Gastroesophageal sphincter (tissue), 4 donors: ENCODE measurements around the gene ERRFI1. TPM values are rescaled to one million over a fixed set of nuclear protein-coding genes. Genes with fewer than 3 reads are reported as not detected.
A peak's percentile ranks its signal among the peaks of the same experiment; 100 is the strongest.

Experiments
- ATAC-seq: fragments of 150-250 bp; one replicate; pipeline ENCODE4 v1.9.1; 2016; ENCODE audit warnings: mild to moderate bottlenecking, moderate library complexity
- H3K27ac ChIP-seq, 4 donors: fragments of 200-600 bp; sonication (generic) in 3 of 4; 1 replicate in 3 of 4; 2 replicates in 1 of 4; pipeline ENCODE4 v1.5.1; 2016 to 2019
- H3K27me3 ChIP-seq: fragments of 200-600 bp; sonication (generic); one replicate; pipeline ENCODE4 v1.5.1; 2019
- H3K36me3 ChIP-seq, 2 donors: fragments of 200-600 bp; sonication (generic); one replicate each; pipeline ENCODE4 v1.5.1; 2019; ENCODE audit warnings: control low read depth in 1 of 2
- H3K4me1 ChIP-seq, 3 donors: fragments of 200-600 bp; sonication (generic); 1 replicate in 2 of 3; 2 replicates in 1 of 3; pipeline ENCODE4 v1.5.1; 2016 to 2019; ENCODE audit warnings: control low read depth in 2 of 3
- H3K4me3 ChIP-seq, 2 donors: fragments of 200-600 bp; sonication (generic); one replicate each; pipeline ENCODE4 v1.5.1; 2019; ENCODE audit warnings: mild to moderate bottlenecking in 1 of 2, moderate library complexity in 1 of 2
- H3K9me3 ChIP-seq, 3 donors: fragments of 200-600 bp; sonication (generic); one replicate each; pipeline ENCODE4 v1.5.1; 2017 to 2019; ENCODE audit warnings: control low read depth in 2 of 3
- CTCF ChIP-seq, 4 experiments: fragments of 200-600 bp in 2 of 4; fragments of 450-650 bp in 2 of 4; sonication (generic) in 1 of 4; IDR thresholded peaks; one replicate each; pipeline ENCODE4 v1.5.1; 2017 to 2019; ENCODE audit warnings: antibody characterized with exemption in 4 of 4, mild to moderate bottlenecking in 2 of 4, moderate library complexity in 2 of 4
- EP300 ChIP-seq: sonication (generic); formaldehyde crosslinking; IDR thresholded peaks from one replicate; pipeline ENCODE4 v1.6.1; 2017; ENCODE audit warnings: antibody characterized with exemption, mild to moderate bottlenecking
- POLR2A ChIP-seq, 2 donors: fragments of 450-650 bp; IDR thresholded peaks; one replicate each; pipeline ENCODE4 v1.6.1; 2017; ENCODE audit warnings: antibody characterized with exemption in 2 of 2, mild to moderate bottlenecking in 2 of 2, moderate library complexity in 1 of 2
- POLR2AphosphoS5 ChIP-seq: sonication (generic); formaldehyde crosslinking; IDR thresholded peaks from one replicate; pipeline ENCODE4 v1.6.1; 2017; ENCODE audit warnings: antibody characterized with exemption
- WGBS, 2 donors: methylation state at CpG; one replicate each; pipeline ENCODE4 v1.1.5; 2018; ENCODE audit warnings: low coverage in 1 of 2; 5-methylcytosine and 5-hydroxymethylcytosine counted together
- total RNA-seq, 4 donors: library from RNA; depleted of rRNA; stranded (reverse); fragments of >200 nt; gene quantifications; one replicate each; pipeline ENCODE4 v1.1.0, GENCODE V29; 2016

ERRFI1 gene
- total RNA-seq, 4 donors from 2014 or later = 344 to 570 (median 393) TPM

- ATAC-seq = peak; percentile 52
- no peaks in the 10 kb centered on the region for H3K36me3 ChIP-seq
- no peak overlapping the region for H3K4me3 ChIP-seq
Observed at GRCh38 chr1:8047686-8048445, 21.8 kb upstream of the ERRFI1 start.

GRCh38 chr1:8047112-8047511 is 21.0 kb upstream of the ERRFI1 start:
- H3K4me3 ChIP-seq = no peak overlapping the region
- H3K4me1 ChIP-seq = peaks cover 0 to 31% (median 0%) of the 10 kb centered on the region in 3 donors
- WGBS, 2 donors = 56 to 71% methylated on average over 3 of the region's 3 CpGs
- H3K27me3 ChIP-seq = no peaks in the 10 kb centered on the region
- peak; percentile 74 for ATAC-seq
- H3K27ac ChIP-seq = peak overlapping the region; percentile 36 to 64 (median 50)
- no peaks in the 10 kb centered on the region for H3K9me3 ChIP-seq
- no peaks in the 10 kb centered on the region for H3K36me3 ChIP-seq
- TF ChIP-seq POLR2AphosphoS5 (peak; percentile 66), EP300 (no peak)

More at GRCh38 chr1:8047686-8048445, 21.8 kb upstream of the ERRFI1 start:
- TF ChIP-seq POLR2AphosphoS5 (peak; percentile 50), EP300 (no peak), POLR2A (IDR thresholded peaks at IDR 0.05) (no peak), CTCF (IDR thresholded peaks at IDR 0.05) (no peak)
- Histone ChIP-seq H3K27ac (peak overlapping the region in 3 of 4 donors; percentile 44 to 64 (median 56)), H3K4me1 (peaks cover 0 to 34% (median 0%) of the 10 kb centered on the region in 3 donors), H3K27me3 (no peaks in the 10 kb centered on the region), H3K9me3 (no peaks in the 10 kb centered on the region)
- 42 to 45% methylated on average over 7 of the region's 7 CpGs for WGBS, 2 donors

- Histone ChIP-seq H3K9me3 (no peaks in the 10 kb centered on the region), H3K4me1 (peaks cover 0 to 23% (median 0%) of the 10 kb centered on the region in 3 donors), H3K27me3 (no peaks in the 10 kb centered on the region), H3K36me3 (no peaks in the 10 kb centered on the region), H3K4me3 (no peak overlapping the region), H3K27ac (no peak overlapping the region)
- TF ChIP-seq POLR2A (IDR thresholded peaks at IDR 0.05) (no peak), CTCF (IDR thresholded peaks at IDR 0.05) (no peak), POLR2AphosphoS5 (no peak), EP300 (no peak)
- WGBS, 2 donors = 82 to 88% methylated on average over 8 to 9 of the region's 12 CpGs
- no peak for ATAC-seq
Observed at GRCh38 chr1:8046391-8046790, 20.3 kb upstream of the ERRFI1 start.

GRCh38 chr1:8043621-8044020 is 17.5 kb upstream of the ERRFI1 start:
- Histone ChIP-seq H3K4me1 (peaks cover 0 to 19% (median 3%) of the 10 kb centered on the region in 3 donors), H3K27ac (no peak overlapping the region), H3K9me3 (peaks cover 0 to 10% (median 0%) of the 10 kb centered on the region in 3 donors), H3K27me3 (no peaks in the 10 kb centered on the region), H3K4me3 (no peak overlapping the region), H3K36me3 (no peaks in the 10 kb centered on the region)
- no peak for ATAC-seq
- TF ChIP-seq EP300 (no peak), CTCF (IDR thresholded peaks at IDR 0.05) (no peak), POLR2A (IDR thresholded peaks at IDR 0.05) (no peak), POLR2AphosphoS5 (no peak)
- 26 to 34% methylated on average over 2 of the region's 2 CpGs for WGBS, 2 donors

- Histone ChIP-seq H3K27me3 (no peaks in the 10 kb centered on the region), H3K4me1 (peaks cover 0 to 6% (median 3%) of the 10 kb centered on the region in 3 donors), H3K4me3 (no peak overlapping the region), H3K9me3 (peaks cover 0 to 10% (median 0%) of the 10 kb centered on the region in 3 donors), H3K36me3 (no peaks in the 10 kb centered on the region), H3K27ac (no peak overlapping the region)
- TF ChIP-seq POLR2A (IDR thresholded peaks at IDR 0.05) (no peak), EP300 (no peak), CTCF (IDR thresholded peaks at IDR 0.05) (no peak), POLR2AphosphoS5 (no peak)
- no peak for ATAC-seq
- WGBS, 2 donors = 94% methylated on average over 3 of the region's 3 CpGs; no CpG with 5 or more reads in 1 of the 2 donors
Observed at GRCh38 chr1:8042134-8042533, 16.0 kb upstream of the ERRFI1 start.
